Bone marrow (tissue), 2 donors: ENCODE measurements around the gene SETBP1.

Experiments
- DNase-seq, 2 donors: peaks; one replicate each; lab custom pipeline; 2025; lab: John Stamatoyannopoulos, UW

The SETBP1 gene

GRCh38 chr18:44973282-44973681, 292.6 kb downstream of the SETBP1 start:
- no peak for DNase-seq

- no peak for DNase-seq
Observed at GRCh38 chr18:44974174-44974573, 293.5 kb downstream of the SETBP1 start.

- no peak for DNase-seq
Observed at GRCh38 chr18:44977856-44978255, 297.2 kb downstream of the SETBP1 start.

- no peak for DNase-seq
Observed at GRCh38 chr18:44979748-44980147, 299.1 kb downstream of the SETBP1 start.

GRCh38 chr18:44981121-44981520, 300.4 kb downstream of the SETBP1 start:
- no peak for DNase-seq

GRCh38 chr18:44986933-44987332, 306.2 kb downstream of the SETBP1 start:
- DNase-seq: no peak

GRCh38 chr18:44987371-44987770, 306.7 kb downstream of the SETBP1 start:
- DNase-seq: no peak

- no peak for DNase-seq
Observed at GRCh38 chr18:44988821-44989587, 308.3 kb downstream of the SETBP1 start.

GRCh38 chr18:44996261-44996660, 315.6 kb downstream of the SETBP1 start:
- peak in 1 of 2 donors; percentile 11 for DNase-seq

GRCh38 chr18:44997174-44997573, 316.5 kb downstream of the SETBP1 start:
- no peak for DNase-seq

GRCh38 chr18:44998360-44998759, 317.7 kb downstream of the SETBP1 start:
- no peak for DNase-seq

GRCh38 chr18:45004546-45005080, 323.9 kb downstream of the SETBP1 start:
- DNase-seq: no peak

GRCh38 chr18:45006934-45007333, 326.2 kb downstream of the SETBP1 start:
- no peak for DNase-seq

- no peak for DNase-seq
Observed at GRCh38 chr18:45007531-45007930, 326.8 kb downstream of the SETBP1 start.

- no peak for DNase-seq
Observed at GRCh38 chr18:45008694-45009413, 328.2 kb downstream of the SETBP1 start.

GRCh38 chr18:45009756-45010155, 329.1 kb downstream of the SETBP1 start:
- DNase-seq: no peak

GRCh38 chr18:45012286-45012685, 331.6 kb downstream of the SETBP1 start:
- no peak for DNase-seq

- no peak for DNase-seq
Observed at GRCh38 chr18:45014047-45014501, 333.4 kb downstream of the SETBP1 start.

- no peak for DNase-seq
Observed at GRCh38 chr18:45015788-45016128, 335.1 kb downstream of the SETBP1 start.

- no peak for DNase-seq
Observed at GRCh38 chr18:45019469-45019868, 338.8 kb downstream of the SETBP1 start.

- DNase-seq: no peak
Observed at GRCh38 chr18:45023519-45023918, 342.8 kb downstream of the SETBP1 start.

GRCh38 chr18:45024357-45025088, 343.8 kb downstream of the SETBP1 start:
- DNase-seq: peak in 1 of 2 donors; percentile 8

GRCh38 chr18:45025089-45025450, 344.4 kb downstream of the SETBP1 start:
- DNase-seq: no peak
